ENCODE data around the gene TIMM29.

DNA sequence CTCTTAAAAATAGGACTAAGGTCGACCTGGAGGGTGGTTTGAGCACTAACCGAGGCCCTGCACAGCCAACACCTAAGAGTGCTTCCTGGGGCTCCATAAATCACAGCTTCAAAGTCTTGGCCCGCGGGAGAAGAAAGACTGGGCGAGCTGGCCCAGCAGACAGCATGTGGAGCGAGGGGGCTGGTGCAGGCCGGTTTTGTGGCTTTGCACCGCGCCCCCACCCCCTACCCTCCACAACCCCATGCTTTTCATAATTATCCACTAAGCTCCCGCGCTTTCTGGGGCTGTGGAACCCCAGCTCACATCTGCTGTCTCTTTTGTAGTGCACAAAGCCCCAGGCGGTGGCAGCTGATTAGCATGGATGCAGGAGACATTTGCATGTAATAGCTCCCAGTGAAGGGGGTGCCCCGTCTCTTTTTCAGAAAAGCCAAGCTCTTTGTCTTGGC is 40.2 kb upstream of the TIMM29 start:
- TF ChIP-seq, protein P1, sequence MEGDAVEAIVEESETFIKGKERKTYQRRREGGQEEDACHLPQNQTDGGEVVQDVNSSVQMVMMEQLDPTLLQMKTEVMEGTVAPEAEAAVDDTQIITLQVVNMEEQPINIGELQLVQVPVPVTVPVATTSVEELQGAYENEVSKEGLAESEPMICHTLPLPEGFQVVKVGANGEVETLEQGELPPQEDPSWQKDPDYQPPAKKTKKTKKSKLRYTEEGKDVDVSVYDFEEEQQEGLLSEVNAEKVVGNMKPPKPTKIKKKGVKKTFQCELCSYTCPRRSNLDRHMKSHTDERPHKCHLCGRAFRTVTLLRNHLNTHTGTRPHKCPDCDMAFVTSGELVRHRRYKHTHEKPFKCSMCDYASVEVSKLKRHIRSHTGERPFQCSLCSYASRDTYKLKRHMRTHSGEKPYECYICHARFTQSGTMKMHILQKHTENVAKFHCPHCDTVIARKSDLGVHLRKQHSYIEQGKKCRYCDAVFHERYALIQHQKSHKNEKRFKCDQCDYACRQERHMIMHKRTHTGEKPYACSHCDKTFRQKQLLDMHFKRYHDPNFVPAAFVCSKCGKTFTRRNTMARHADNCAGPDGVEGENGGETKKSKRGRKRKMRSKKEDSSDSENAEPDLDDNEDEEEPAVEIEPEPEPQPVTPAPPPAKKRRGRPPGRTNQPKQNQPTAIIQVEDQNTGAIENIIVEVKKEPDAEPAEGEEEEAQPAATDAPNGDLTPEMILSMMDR (IDR thresholded peaks at IDR 0.05; ENCODE audit: low read depth, low read length, poor library complexity, severe bottlenecking) = no peak
- TF ChIP-seq EZH2phosphoT487 (IDR thresholded peaks at IDR 0.05; ENCODE audit: borderline replicate concordance, low read length) = no peak
